Measurements from ENCODE around the gene C1orf116. TPM values are rescaled to one million over a fixed set of nuclear protein-coding genes. Genes with fewer than 3 reads are reported as not detected.

The C1orf116 gene
- polyA plus RNA-seq, 1 donor (not counting 4 experiments of a cell fraction or from before 2014, with no cell fraction given): 69.2 TPM

DNA sequence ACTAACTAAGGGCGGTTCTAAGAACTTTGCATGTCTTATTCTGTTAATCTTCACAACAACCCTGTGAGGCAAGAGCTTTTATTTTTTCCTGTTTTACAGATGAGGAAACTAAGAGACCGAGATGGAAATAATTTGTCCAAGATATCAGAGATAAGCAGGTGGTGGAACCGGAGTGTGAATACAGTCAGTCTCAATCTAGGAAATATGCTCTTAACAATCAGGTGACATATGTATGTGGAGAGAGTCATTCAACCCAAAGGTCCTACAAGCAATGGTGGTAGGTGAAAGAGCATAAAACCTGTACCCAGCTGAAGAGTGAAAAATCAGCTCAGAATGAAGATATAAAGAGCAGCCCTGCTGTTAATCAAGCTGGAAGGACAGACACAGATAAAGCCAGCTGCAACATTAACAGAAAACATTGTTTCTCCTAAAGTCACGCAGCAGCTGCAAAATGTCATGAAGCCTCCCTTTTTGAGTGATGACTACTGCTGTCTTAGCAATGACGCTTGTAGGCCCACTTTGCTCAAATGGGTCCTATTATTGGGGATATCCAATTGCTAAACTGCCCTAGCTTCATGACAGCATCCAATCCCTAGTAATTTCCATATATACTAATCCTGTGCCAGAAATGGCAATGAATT is 31.8 kb downstream of the C1orf116 start:
- Histone ChIP-seq H4K20me1 (ENCODE audit: control insufficient read depth, extremely low read depth, insufficient read depth, low read length) (no peaks in the 10 kb centered on the region), H3K36me3 (ENCODE audit: control insufficient read depth in 2 of 2, extremely low read depth in 1 of 2, insufficient read depth in 2 of 2, low read length in 2 of 2) (no peaks in the 10 kb centered on the region), H3K79me2 (ENCODE audit: control insufficient read depth, insufficient read depth, low read length) (no peaks in the 10 kb centered on the region), H2AFZ (ENCODE audit: control insufficient read depth, low read length) (no peak overlapping the region), H3K4me2 (ENCODE audit: control insufficient read depth, extremely low read depth, insufficient read depth, low read depth, low read length) (no peak overlapping the region), H3K4me1 (ENCODE audit: control insufficient read depth, extremely low read depth, insufficient read depth, low read length) (peaks cover 42% of the 10 kb centered on the region), H3K27me3 (ENCODE audit: control insufficient read depth, extremely low read depth, insufficient read depth, low read length) (no peaks in the 10 kb centered on the region), H3K9me1 (ENCODE audit: control insufficient read depth, extremely low read depth, insufficient read depth, low read length) (no peaks in the 10 kb centered on the region), H3K27ac (ENCODE audit: control insufficient read depth, insufficient read depth, low read length) (no peak overlapping the region), H3K9ac (ENCODE audit: control insufficient read depth, extremely low read depth, insufficient read depth, low read length) (no peak overlapping the region), H3K4me3 (ENCODE audit: control insufficient read depth in 2 of 3, extremely low read depth in 1 of 3, insufficient read depth in 2 of 3, low read depth in 1 of 3, low read length in 3 of 3) (no peak overlapping the region), H3K9me3 (ENCODE audit: control insufficient read depth, low read depth, low read length) (no peaks in the 10 kb centered on the region)
- DNase-seq (ENCODE audit: low read depth, low spot score): no peak
- TF ChIP-seq EZH2 (IDR thresholded peaks at IDR 0.05; ENCODE audit: low read length): no peak
- TF ChIP-seq, protein P1, sequence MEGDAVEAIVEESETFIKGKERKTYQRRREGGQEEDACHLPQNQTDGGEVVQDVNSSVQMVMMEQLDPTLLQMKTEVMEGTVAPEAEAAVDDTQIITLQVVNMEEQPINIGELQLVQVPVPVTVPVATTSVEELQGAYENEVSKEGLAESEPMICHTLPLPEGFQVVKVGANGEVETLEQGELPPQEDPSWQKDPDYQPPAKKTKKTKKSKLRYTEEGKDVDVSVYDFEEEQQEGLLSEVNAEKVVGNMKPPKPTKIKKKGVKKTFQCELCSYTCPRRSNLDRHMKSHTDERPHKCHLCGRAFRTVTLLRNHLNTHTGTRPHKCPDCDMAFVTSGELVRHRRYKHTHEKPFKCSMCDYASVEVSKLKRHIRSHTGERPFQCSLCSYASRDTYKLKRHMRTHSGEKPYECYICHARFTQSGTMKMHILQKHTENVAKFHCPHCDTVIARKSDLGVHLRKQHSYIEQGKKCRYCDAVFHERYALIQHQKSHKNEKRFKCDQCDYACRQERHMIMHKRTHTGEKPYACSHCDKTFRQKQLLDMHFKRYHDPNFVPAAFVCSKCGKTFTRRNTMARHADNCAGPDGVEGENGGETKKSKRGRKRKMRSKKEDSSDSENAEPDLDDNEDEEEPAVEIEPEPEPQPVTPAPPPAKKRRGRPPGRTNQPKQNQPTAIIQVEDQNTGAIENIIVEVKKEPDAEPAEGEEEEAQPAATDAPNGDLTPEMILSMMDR (optimal IDR thresholded peaks at IDR 0.05 in 1 of 3, IDR thresholded peaks at IDR 0.05 in 1 of 3, conservative IDR thresholded peaks at IDR 0.05 in 1 of 3; ENCODE audit: extremely low read depth in 1 of 3, insufficient read depth in 2 of 3, low read length in 3 of 3): no peak
- dilution Hi-C loops (cut with MboI; ENCODE audit: extremely low pct_ligation_motif_present, low sequenced_read_pairs): no loop called here
- no peak for FAIRE-seq

DNA sequence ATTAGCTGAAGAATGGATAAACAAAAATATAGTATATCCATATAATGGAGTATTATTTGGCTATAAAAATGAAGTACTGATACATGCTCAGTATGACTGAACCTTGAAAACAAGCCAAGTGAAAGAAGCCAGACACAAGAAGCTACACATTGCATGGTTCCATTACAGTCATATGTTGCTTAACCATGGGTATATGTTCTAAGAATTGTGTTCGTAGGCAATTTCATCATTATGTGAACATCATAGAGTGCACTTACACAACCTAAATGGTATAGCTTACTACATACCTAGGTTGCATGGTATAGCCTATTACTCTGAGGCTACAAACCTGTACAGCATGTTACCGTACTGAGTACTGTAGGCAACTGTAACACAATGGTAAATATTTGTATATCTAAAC is 33.7 kb downstream of the C1orf116 start:
- H3K36me3 ChIP-seq (ENCODE audit: control insufficient read depth in 2 of 2, extremely low read depth in 1 of 2, insufficient read depth in 2 of 2, low read length in 2 of 2): no peaks in the 10 kb centered on the region
- no peaks in the 10 kb centered on the region for H3K27me3 ChIP-seq (ENCODE audit: control insufficient read depth, extremely low read depth, insufficient read depth, low read length)
- H3K9me1 ChIP-seq (ENCODE audit: control insufficient read depth, extremely low read depth, insufficient read depth, low read length): no peaks in the 10 kb centered on the region
- DNase-seq (ENCODE audit: low read depth, low spot score) (no peak), FAIRE-seq (no peak)
- peaks cover 29% of the 10 kb centered on the region for H3K4me1 ChIP-seq (ENCODE audit: control insufficient read depth, extremely low read depth, insufficient read depth, low read length)
- dilution Hi-C loops (cut with MboI; ENCODE audit: extremely low pct_ligation_motif_present, low sequenced_read_pairs): loop anchor here (25.0 kb wide), 1 partner anchor 237 kb away; the partner anchor contains the start of genes IL10 and IL19
- no peak overlapping the region for H2AFZ ChIP-seq (ENCODE audit: control insufficient read depth, low read length)
- H3K9me3 ChIP-seq (ENCODE audit: control insufficient read depth, low read depth, low read length): no peaks in the 10 kb centered on the region
- H3K4me2 ChIP-seq (ENCODE audit: control insufficient read depth, extremely low read depth, insufficient read depth, low read depth, low read length): no peak overlapping the region
- no peak overlapping the region for H3K9ac ChIP-seq (ENCODE audit: control insufficient read depth, extremely low read depth, insufficient read depth, low read length)
- TF ChIP-seq, protein P1 (optimal IDR thresholded peaks at IDR 0.05 in 1 of 3, IDR thresholded peaks at IDR 0.05 in 1 of 3, conservative IDR thresholded peaks at IDR 0.05 in 1 of 3; ENCODE audit: extremely low read depth in 1 of 3, insufficient read depth in 2 of 3, low read length in 3 of 3): no peak
- no peak for TF ChIP-seq EZH2 (IDR thresholded peaks at IDR 0.05; ENCODE audit: low read length)
- H4K20me1 ChIP-seq (ENCODE audit: control insufficient read depth, extremely low read depth, insufficient read depth, low read length): no peaks in the 10 kb centered on the region
- H3K79me2 ChIP-seq (ENCODE audit: control insufficient read depth, insufficient read depth, low read length): no peaks in the 10 kb centered on the region
- H3K4me3 ChIP-seq (ENCODE audit: control insufficient read depth in 2 of 3, extremely low read depth in 1 of 3, insufficient read depth in 2 of 3, low read depth in 1 of 3, low read length in 3 of 3): no peak overlapping the region
- no peak overlapping the region for H3K27ac ChIP-seq (ENCODE audit: control insufficient read depth, insufficient read depth, low read length)
